HL-60 (cell line): ENCODE results near the gene TLR9.

ENCODE experiments used
- CTCF ChIP-seq: IDR thresholded peaks from one replicate; pipeline ENCODE4 v1.5.1; 2011; ENCODE audit warnings: low read length, control low read depth, inconsistent platforms; ENCODE audit not compliant: insufficient read depth
- GABPA ChIP-seq: IDR thresholded peaks from 2 replicates; pipeline ENCODE4 v1.6.1; 2012; ENCODE audit warnings: low read depth
- POLR2AphosphoS5 ChIP-seq: IDR thresholded peaks from 2 replicates; pipeline ENCODE4 v1.6.1; 2012; ENCODE audit warnings: low read depth
- SPI1 ChIP-seq: IDR thresholded peaks from 2 replicates; pipeline ENCODE4 v1.6.1; 2012; ENCODE audit warnings: low read depth, mild to moderate bottlenecking, borderline replicate concordance

- TF ChIP-seq CTCF = no peak
- no peak for TF ChIP-seq POLR2AphosphoS5
- no peak for TF ChIP-seq GABPA
- no peak for TF ChIP-seq SPI1
These were observed 5.5 kb upstream of the TLR9 start for GRCh38 chr3:52230889-52231499.
